ENCODE measurements around the gene NUP205.

GRCh38 chr7:135666156-135666555 is 108.4 kb downstream of the NUP205 start:
- TF ChIP-seq CTCF (conservative IDR thresholded peaks at IDR 0.05; ENCODE audit: low read depth, low read length): no peak
- TF ChIP-seq EZH2 (IDR thresholded peaks at IDR 0.05; ENCODE audit: low read length, unreplicated experiment): no peak
